Colonic mucosa (tissue), 4 donors: ENCODE results near the gene MRTFA. TPM values are rescaled to one million over a fixed set of nuclear protein-coding genes. Genes with fewer than 3 reads are reported as not detected.

Experiments
- DNase-seq: peaks from one replicate; pipeline ENCODE4 v3.0.0-alpha.2; 2020
- H3K27ac ChIP-seq: fragments of 200-600 bp; one replicate; pipeline ENCODE4 v1.8.0; 2021
- H3K27me3 ChIP-seq: fragments of 200-600 bp; one replicate; pipeline ENCODE4 v1.8.0; 2021
- H3K36me3 ChIP-seq: fragments of 200-600 bp; one replicate; pipeline ENCODE4 v1.8.0; 2021
- H3K4me1 ChIP-seq: fragments of 200-600 bp; one replicate; pipeline ENCODE4 v1.8.0; 2021; ENCODE audit warnings: mild to moderate bottlenecking
- H3K4me3 ChIP-seq: fragments of 200-600 bp; one replicate; pipeline ENCODE4 v1.8.0; 2021
- H3K9ac ChIP-seq, 2 donors: one replicate each; pipeline ENCODE4 v1.7.0; 2013; ENCODE audit warnings: control low read depth in 2 of 2, low read depth in 2 of 2, low read length in 2 of 2
- H3K9me3 ChIP-seq: fragments of 200-600 bp; one replicate; pipeline ENCODE4 v1.8.0; 2021
- intact Hi-C: fragments of 100-400 bp; cut with DNase I; formaldehyde crosslinking; loops from one replicate; pipeline ENCODE4 v1.14.1; 2022
- total RNA-seq, 2 donors: library from RNA; stranded (reverse); fragmentation: NEBNext Ultra II Directional in 1 of 2; extraction: Animal tissue kit (Norgen Biotek cat#: 25700) in 1 of 2; gene quantifications; one replicate each; pipeline ENCODE4 v1.2.1, GENCODE V29; 2021
- TF ChIP-seq, protein P1 (sequence below): fragments of 200-600 bp; IDR thresholded peaks from one replicate; pipeline ENCODE4 v1.8.0; 2022; ENCODE audit warnings: antibody characterized with exemption, mild to moderate bottlenecking
- donor health status: healthy.
- donor health status: DM: no; HTN: no; CAD: no.
- donor health status: DM: no; HTN: no; CAD: no.

Gene MRTFA
- total RNA-seq, 2 donors from 2014 or later = 31.9 to 35.6 TPM

DNA sequence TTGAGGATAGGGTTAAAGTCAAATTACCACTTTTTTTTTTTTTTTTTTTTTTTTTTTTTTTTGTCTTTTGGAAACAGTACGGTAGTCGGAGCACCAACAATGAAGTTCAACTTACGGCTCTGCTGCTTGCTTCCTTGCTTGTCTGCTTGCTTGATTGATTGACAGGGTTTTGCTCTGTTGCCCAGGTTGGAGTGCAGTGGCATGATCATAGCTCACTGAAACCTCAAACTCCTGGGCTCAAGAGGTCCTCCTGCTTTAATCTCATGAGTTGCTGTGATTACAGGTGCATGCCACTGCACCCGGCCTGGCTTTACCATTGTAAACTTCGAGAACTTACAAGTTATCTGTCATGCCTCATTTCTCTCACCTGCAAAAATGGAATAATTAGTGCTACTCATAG is 260.4 kb downstream of the MRTFA start:
- H3K4me3 ChIP-seq = no peak overlapping the region
- no peak for DNase-seq
- no peak overlapping the region for H3K27ac ChIP-seq
- no peaks in the 10 kb centered on the region for H3K27me3 ChIP-seq
- TF ChIP-seq, protein P1, sequence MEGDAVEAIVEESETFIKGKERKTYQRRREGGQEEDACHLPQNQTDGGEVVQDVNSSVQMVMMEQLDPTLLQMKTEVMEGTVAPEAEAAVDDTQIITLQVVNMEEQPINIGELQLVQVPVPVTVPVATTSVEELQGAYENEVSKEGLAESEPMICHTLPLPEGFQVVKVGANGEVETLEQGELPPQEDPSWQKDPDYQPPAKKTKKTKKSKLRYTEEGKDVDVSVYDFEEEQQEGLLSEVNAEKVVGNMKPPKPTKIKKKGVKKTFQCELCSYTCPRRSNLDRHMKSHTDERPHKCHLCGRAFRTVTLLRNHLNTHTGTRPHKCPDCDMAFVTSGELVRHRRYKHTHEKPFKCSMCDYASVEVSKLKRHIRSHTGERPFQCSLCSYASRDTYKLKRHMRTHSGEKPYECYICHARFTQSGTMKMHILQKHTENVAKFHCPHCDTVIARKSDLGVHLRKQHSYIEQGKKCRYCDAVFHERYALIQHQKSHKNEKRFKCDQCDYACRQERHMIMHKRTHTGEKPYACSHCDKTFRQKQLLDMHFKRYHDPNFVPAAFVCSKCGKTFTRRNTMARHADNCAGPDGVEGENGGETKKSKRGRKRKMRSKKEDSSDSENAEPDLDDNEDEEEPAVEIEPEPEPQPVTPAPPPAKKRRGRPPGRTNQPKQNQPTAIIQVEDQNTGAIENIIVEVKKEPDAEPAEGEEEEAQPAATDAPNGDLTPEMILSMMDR = no peak
- intact Hi-C loops = no loop called here
- H3K9me3 ChIP-seq = no peaks in the 10 kb centered on the region
- no peaks in the 10 kb centered on the region for H3K36me3 ChIP-seq
- H3K4me1 ChIP-seq = peaks cover 4% of the 10 kb centered on the region
- no peak overlapping the region for H3K9ac ChIP-seq

DNA sequence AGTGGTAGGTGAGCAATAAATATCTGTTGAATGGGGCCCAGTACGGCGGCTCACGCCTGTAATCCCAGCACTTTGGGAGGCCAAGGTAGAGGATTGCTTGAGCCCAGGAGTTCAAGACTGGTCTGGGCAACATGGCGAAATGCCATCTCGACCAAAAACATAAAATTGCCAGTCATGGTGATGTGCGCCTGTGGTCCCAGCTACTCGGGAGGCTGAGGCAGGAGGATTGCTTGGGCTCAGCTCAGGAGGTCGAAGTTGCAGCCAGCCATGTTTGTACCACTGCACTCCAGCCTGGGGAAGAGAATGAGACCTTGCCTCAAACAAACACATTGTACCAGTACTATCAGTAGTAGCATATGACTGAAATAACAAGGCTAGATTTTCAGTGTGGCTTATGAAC is 262.0 kb downstream of the MRTFA start:
- Histone ChIP-seq H3K4me3 (no peak overlapping the region), H3K36me3 (no peaks in the 10 kb centered on the region), H3K9ac (no peak overlapping the region), H3K27ac (no peak overlapping the region), H3K27me3 (no peaks in the 10 kb centered on the region), H3K9me3 (no peaks in the 10 kb centered on the region), H3K4me1 (peaks cover 4% of the 10 kb centered on the region)
- TF ChIP-seq, protein P1 = no peak
- intact Hi-C loops = no loop called here
- no peak for DNase-seq

DNA sequence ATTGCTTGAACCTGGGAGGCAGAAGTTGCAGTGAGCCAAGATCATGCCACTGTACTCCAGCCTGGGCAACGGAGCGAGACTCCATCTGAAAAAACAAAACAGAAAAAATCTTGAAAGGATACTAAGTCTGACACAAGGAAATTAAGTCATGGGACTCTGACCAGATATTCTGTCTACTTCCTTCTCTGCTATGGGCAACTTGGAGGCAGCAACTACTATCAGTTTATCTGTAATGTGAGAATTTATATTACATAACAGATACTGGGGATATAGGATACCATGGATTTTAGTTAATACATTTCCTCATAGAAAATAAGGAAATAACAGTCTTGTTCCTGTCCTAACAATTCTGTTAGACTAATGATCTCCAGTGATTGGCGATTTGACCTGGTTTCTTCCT is 267.7 kb downstream of the MRTFA start:
- no peak overlapping the region for H3K27ac ChIP-seq

DNA sequence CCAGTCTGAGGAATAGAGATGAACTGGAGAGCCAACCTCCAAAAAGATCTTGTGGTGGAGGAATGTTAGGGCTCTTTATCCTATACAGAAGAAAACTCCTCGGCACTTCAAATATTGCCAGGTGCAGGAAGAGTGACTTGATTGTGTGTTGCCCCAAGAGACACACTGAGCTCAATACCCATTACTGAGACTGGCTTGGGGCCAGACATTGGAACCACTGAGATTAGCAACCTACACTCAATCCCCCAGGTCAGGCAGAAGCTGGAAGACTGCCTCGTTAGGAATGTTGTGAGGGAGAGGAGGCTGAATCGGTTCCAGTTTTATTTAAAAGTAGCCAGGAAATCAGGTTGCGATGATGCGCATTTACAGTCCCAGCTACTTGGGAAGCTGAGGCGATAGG is 268.5 kb downstream of the MRTFA start:
- no peaks in the 10 kb centered on the region for H3K9me3 ChIP-seq
- H3K9ac ChIP-seq = no peak overlapping the region
- H3K4me3 ChIP-seq = no peak overlapping the region
- no peaks in the 10 kb centered on the region for H3K27me3 ChIP-seq
- H3K27ac ChIP-seq = peak overlapping the region; percentile 55
- H3K4me1 ChIP-seq = peaks cover 4% of the 10 kb centered on the region
- H3K36me3 ChIP-seq = no peaks in the 10 kb centered on the region
- intact Hi-C loops = no loop called here
- DNase-seq = no peak
- TF ChIP-seq, protein P1 = no peak

More for the DNA sequence above, 267.7 kb downstream of the MRTFA start:
- Histone ChIP-seq H3K36me3 (no peaks in the 10 kb centered on the region), H3K9ac (no peak overlapping the region), H3K27me3 (no peaks in the 10 kb centered on the region), H3K4me1 (peaks cover 4% of the 10 kb centered on the region), H3K9me3 (no peaks in the 10 kb centered on the region), H3K4me3 (no peak overlapping the region)
- TF ChIP-seq, protein P1 = no peak
- DNase-seq = no peak
- intact Hi-C loops = no loop called here

DNA sequence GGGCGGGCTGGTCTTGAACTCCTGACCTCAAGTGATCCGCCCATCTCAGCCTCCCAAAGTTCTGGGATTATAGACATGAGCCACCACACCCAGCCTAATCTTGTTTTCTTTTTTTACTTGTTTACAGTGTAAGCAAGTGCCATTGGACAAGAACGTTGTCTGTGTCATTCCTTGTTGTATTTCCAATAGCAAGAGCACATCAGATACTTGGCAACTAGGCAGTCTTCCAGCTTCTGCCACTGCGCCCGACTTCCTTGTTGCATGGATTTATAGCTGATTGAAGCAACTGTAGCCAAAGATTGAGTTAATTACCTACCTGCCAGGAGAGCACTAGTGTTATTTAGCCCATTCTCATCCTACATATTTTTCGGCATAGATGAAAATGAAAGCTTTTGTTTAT is 269.2 kb downstream of the MRTFA start:
- Histone ChIP-seq H3K27ac (peak overlapping the region; percentile 60), H3K36me3 (no peaks in the 10 kb centered on the region), H3K27me3 (no peaks in the 10 kb centered on the region), H3K4me1 (no peaks in the 10 kb centered on the region), H3K4me3 (no peak overlapping the region), H3K9me3 (no peaks in the 10 kb centered on the region), H3K9ac (no peak overlapping the region)
- DNase-seq = peak; percentile 77
- TF ChIP-seq, protein P1 = no peak
- intact Hi-C loops = no loop called here

DNA sequence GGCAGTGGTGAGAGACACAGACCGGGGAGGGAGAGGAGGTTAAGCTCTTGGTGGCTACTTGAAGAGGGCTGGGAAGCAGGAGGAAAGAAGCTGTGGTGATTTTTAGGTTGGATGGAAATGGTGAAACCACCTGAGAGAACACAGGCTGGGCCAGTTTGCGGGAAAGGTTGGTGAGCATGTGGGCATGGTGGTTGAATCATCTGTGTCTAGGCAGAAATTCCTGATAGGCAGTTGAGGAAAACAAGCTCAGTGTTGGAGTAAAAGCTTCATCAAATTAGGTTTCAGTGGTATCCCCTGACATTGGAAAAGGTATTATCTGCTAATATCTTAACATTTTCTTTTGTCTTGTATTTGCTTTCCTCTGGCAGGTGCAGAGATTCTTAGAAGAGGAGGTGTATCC is 270.5 kb downstream of the MRTFA start:
- intact Hi-C loops = no loop called here

More for the DNA sequence above, 270.5 kb downstream of the MRTFA start:
- H3K27me3 ChIP-seq = no peaks in the 10 kb centered on the region
- no peak for DNase-seq
- no peaks in the 10 kb centered on the region for H3K9me3 ChIP-seq
- H3K9ac ChIP-seq = no peak overlapping the region
- no peaks in the 10 kb centered on the region for H3K4me1 ChIP-seq
- H3K27ac ChIP-seq = no peak overlapping the region
- peaks cover 5% of the 10 kb centered on the region for H3K36me3 ChIP-seq
- no peak overlapping the region for H3K4me3 ChIP-seq
- TF ChIP-seq, protein P1 = no peak
